Activated T-helper 17 cell treated with anti-CD3 and anti-CD28 coated beads, Interleukin-2, amount 50 U/mL, for 72 hours (primary cell): ENCODE results near the gene GRAP2. TPM values are rescaled to one million over a fixed set of nuclear protein-coding genes. Genes with fewer than 3 reads are reported as not detected.
A peak's percentile ranks its signal among the peaks of the same experiment; 100 is the strongest.
"Not testable (repeated sequence)": the region's sequence is repeated elsewhere in the genome, so short reads cannot be mapped to it uniquely, and the experiment has no call there.

Experiments used
- ATAC-seq: fragments of 150-1000 bp; cut with Tn5 transposase; replicated peaks from 2 replicates; pipeline ENCODE4 v1.10.0; 2021; ENCODE audit warnings: mild to moderate bottlenecking, moderate library complexity
- H3K27ac Mint-ChIP-seq: one replicate; pipeline ENCODE4 v1.8.0; 2022; ENCODE audit warnings: mixed read lengths
- H3K27me3 Mint-ChIP-seq: one replicate; pipeline ENCODE4 v1.8.0; 2022; ENCODE audit warnings: mixed read lengths
- H3K36me3 Mint-ChIP-seq: one replicate; pipeline ENCODE4 v1.8.0; 2022; ENCODE audit warnings: low read depth, mild to moderate bottlenecking, mixed read lengths
- H3K4me1 Mint-ChIP-seq: one replicate; pipeline ENCODE4 v1.8.0; 2022; ENCODE audit warnings: mixed read lengths
- H3K4me3 Mint-ChIP-seq: one replicate; pipeline ENCODE4 v1.8.0; 2022; ENCODE audit warnings: mild to moderate bottlenecking, mixed read lengths
- H3K9me3 Mint-ChIP-seq: one replicate; pipeline ENCODE4 v1.8.0; 2022; ENCODE audit warnings: mixed read lengths
- total RNA-seq, 2 donors: library from RNA; stranded (reverse); gene quantifications; one replicate each; pipeline ENCODE4 v1.2.3, GENCODE V29; 2022

The GRAP2 gene
- 10 to 100 TPM; 50.7 to 94.2 TPM for total RNA-seq

DNA sequence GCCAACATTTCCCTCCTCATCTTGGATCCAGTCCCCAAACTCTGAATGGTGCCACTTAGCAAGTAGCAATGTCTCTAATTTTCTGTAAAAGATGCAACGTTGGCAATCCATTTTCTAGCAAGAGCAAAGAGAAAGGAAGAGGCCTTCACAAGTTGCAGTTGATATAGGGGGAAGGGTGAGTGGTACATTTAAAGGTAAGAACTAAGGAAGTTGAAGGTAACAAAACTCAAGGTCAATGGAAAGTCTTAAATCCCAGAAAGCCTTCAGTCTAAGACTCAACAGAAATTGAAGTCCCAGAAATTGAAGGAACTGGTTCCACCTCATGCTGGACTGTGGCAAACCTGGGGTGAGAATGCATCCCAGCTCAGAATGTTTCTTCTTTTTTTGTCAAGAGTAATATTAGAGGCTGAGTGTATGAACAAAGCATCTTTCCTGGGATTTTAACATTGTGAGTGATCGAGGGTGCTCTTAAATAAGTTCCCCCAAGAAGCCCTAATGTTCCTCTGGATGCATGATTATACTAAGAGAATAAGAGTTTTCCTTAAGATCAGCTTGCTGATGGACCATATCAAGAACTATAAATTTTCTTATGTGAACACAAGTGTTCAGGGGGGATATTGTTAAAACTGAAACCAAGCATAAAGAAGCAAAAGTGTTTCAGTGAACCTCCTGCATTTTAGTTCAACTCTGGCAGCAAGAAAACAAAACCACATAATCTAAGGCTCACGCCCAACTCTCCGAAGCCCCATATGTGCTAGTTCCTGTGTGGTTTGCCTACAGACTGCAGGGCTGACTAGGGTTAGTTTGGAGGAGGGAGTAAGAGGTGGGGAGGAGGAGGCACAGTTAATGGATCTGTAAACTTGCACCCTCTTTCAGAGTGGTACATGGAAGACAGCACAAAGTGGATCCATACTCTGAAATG, at the start of gene GRAP2:
Gene GRAP2, plus strand, starts transcription at position 779 of the 922 bp plus-strand sequence. CDS start 46,023 bp downstream, outside the sequence.
- no peaks in the 10 kb centered on the region for H3K9me3 Mint-ChIP-seq
- H3K4me1 Mint-ChIP-seq: peaks cover 15% of the 10 kb centered on the region
- peak within 1 kb of the TSS; percentile 88 for H3K27ac Mint-ChIP-seq
- peaks cover 22% of the 10 kb centered on the region for H3K36me3 Mint-ChIP-seq
- H3K27me3 Mint-ChIP-seq: no peaks in the 10 kb centered on the region
- peak; percentile 92 for ATAC-seq
- H3K4me3 Mint-ChIP-seq: no peak within 1 kb of the TSS

DNA sequence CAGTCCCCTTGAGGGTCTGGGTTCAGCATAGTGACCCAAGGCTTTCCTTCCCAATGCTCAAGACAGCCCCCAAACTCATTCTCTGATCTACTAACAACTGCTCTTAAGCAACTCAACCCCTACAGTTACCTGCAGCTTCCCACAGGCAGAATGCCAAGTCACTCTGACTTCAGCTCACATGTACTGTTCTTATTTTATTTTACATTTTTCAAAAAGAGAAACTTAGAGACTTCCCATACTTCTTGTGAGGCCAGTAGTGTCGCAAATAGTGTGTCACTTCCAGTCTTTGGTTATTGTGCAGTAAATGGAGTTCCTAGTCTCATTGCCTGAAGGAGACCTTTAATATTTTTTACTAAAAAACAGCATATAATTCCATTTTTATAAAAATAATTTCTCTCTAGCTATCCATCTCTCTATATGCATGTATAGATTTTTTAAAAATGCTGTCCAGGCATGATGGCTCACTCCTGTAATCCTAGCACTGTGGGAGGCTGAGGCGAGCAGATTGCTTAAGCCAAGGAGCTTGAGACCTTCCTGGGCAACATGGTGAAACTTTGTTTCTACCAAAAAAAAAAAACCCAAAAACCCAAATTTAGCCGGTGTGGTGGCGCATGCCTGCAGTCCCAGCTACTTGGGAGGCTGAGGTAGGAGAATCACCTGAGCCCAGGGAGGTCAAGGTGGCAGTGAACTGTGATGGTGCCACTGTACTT, 49.1 kb upstream of the GRAP2 start:
- Mint-ChIP-seq H3K9me3 (no peaks in the 10 kb centered on the region), H3K4me3 (no peak overlapping the region), H3K36me3 (no peaks in the 10 kb centered on the region), H3K4me1 (no peaks in the 10 kb centered on the region), H3K27ac (no peak overlapping the region), H3K27me3 (no peaks in the 10 kb centered on the region)
- ATAC-seq: no peak

DNA sequence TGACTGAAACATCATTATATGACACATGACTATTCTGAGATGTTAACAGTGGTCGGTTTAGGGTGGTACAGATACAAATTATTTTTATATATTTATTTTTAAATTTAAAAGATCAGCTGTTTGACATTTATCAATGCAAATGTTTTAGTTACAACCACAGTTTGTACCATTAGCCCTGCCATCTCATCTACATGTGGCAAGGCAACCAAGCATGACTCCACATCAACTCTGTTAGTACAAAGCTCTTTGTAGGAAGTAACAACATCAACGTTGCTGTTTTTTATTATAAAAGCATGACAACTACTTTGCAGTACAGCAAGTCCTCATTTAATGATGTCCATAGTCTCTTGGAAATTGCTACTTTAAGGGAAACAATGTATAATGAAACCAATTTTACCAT, 48.1 kb upstream of the GRAP2 start:
- Mint-ChIP-seq H3K36me3 (no peaks in the 10 kb centered on the region), H3K4me1 (no peaks in the 10 kb centered on the region), H3K4me3 (no peak overlapping the region), H3K27me3 (no peaks in the 10 kb centered on the region), H3K9me3 (no peaks in the 10 kb centered on the region), H3K27ac (no peak overlapping the region)
- ATAC-seq: no peak

DNA sequence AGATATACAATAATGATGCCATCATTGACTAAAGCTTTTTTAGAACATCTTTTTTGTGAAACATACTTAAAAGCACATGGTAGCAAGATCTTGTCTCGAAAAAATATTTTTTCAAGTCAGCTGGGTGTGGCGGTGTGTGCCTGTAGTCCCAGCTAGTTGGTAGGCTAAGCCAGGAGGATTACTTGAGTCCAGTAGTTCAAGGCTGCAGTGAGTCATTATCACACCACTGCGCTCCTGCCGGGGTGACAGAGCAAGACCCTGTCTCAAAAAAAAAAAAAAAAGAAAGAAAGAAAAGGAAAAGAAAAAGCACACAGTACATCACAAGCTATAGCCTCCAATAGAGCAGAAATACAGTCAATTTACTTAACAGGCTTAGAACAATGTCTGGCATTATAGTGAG, 44.3 kb upstream of the GRAP2 start:
- H3K36me3 Mint-ChIP-seq: no peaks in the 10 kb centered on the region
- ATAC-seq: no peak
- peaks cover 9% of the 10 kb centered on the region for H3K4me1 Mint-ChIP-seq
- H3K9me3 Mint-ChIP-seq: no peaks in the 10 kb centered on the region
- H3K27ac Mint-ChIP-seq: no peak overlapping the region
- no peak overlapping the region for H3K4me3 Mint-ChIP-seq
- no peaks in the 10 kb centered on the region for H3K27me3 Mint-ChIP-seq

DNA sequence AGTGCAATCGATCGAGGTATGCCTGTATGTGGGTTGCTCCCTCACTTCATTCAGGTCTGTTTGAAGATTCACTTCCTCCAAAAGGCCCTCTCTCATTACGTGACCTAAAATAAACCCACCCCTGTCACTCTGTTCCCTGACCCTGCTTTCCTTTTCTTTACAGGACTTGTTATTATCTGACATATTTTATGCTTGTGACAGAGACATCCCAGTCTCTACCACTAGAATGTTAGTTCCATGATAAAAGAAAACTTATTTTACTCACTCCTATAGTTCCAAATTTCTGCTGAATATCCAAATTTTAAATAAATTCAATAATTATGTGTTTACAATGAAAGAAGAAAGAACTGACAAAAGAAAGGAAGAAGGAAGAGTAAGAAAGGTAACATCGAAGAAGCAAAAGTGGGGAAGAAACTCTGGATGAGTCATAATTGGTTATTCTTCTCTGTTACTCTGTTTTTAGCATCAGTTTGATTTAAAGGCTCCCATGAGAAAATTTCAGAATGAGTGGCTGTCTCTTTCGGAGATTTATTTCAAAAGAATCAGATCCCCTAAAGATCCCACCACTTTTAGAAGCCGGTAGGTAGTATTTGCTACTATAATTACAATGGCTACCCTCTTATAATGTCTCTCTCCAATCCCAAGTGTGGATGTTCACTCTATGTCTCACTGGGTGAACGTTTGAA, 40.8 kb upstream of the GRAP2 start:
- peak; percentile 85 for ATAC-seq
- peak overlapping the region; percentile 60 for H3K4me3 Mint-ChIP-seq
- H3K9me3 Mint-ChIP-seq: no peaks in the 10 kb centered on the region
- H3K4me1 Mint-ChIP-seq: peaks cover 9% of the 10 kb centered on the region
- no peaks in the 10 kb centered on the region for H3K27me3 Mint-ChIP-seq
- peak overlapping the region; percentile 46 for H3K27ac Mint-ChIP-seq
- no peaks in the 10 kb centered on the region for H3K36me3 Mint-ChIP-seq

DNA sequence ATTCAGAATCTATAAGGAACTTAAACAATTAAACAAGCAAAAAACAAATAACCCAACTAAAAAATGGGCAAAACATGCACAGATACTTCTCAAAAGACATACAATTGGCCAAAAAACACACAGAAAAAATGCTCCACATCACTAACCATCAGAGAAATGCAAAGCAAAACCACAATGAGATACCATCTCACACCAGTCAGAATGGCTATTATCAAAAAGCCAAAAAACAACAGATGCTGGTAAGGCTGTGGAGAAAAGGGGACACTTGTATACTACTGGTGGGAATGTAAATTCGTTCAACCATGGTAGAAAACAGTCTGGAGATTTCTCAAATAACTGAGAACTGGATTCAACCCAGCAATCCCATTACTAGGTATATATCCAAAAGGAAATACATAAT, 32.1 kb upstream of the GRAP2 start:
- H3K36me3 Mint-ChIP-seq: no peaks in the 10 kb centered on the region
- peaks cover 6% of the 10 kb centered on the region for H3K4me1 Mint-ChIP-seq
- H3K27me3 Mint-ChIP-seq: no peaks in the 10 kb centered on the region
- H3K4me3 Mint-ChIP-seq: no peak overlapping the region
- no peak overlapping the region for H3K27ac Mint-ChIP-seq
- H3K9me3 Mint-ChIP-seq: no peaks in the 10 kb centered on the region
- no peak for ATAC-seq

DNA sequence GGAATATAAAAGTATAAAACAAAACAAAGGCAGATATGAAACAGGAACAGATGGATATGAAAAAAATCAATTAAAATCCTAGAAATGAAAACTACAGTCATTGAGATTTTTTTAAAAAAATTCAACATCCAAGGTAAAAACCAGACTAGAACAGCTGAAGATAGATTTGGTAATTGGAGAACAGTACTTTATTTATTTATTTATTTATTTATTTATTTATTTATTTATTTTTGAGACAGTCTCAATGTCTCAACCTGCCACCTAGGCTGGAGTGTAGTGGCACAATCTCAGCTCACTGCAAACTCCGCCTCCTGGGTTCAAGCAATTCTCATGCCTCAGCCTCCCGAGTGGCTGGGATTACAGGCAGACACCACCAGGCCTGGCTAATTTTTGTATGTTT, 31.1 kb upstream of the GRAP2 start:
- not testable (repeated sequence) for ATAC-seq, H3K4me3 Mint-ChIP-seq, H3K4me1 Mint-ChIP-seq, H3K27ac Mint-ChIP-seq, H3K36me3 Mint-ChIP-seq, H3K27me3 Mint-ChIP-seq, H3K9me3 Mint-ChIP-seq

DNA sequence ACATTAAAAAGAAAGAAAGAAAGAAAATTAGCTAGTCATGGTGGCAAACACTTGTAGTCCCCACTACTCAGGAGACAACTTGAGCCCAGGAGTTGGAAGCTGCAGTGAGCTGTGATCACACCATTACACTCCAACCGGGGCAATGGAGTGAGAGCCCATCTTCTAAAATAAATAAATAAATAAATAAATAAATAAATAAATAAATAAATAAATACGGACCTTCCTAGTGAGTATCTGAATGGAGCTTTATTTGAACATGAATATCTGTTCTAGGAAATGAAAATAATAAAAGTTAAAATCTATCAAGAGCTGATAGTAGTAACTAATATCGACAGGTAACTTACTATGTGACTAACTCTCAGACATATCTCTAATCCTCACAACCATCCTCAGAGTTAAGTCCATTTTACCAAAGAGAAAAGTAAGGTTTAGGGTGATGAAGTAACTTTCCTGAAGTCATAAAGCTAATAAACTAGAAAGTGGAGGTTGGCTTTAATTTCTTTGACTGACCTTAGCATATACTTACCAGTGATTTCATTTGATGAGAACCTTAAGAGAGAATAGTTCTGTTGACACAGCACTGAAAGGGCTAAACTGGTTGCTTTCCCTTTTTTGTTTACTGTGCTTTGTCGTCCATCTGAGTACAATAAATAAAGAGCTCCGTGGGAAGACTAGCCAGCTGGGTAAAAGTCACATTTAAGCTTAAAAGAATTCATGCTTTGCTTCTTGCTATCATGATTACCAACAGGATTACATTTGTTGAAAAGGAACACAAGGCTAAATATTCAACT, 29.7 kb upstream of the GRAP2 start:
- no peak overlapping the region for H3K27ac Mint-ChIP-seq
- peaks cover 6% of the 10 kb centered on the region for H3K4me1 Mint-ChIP-seq
- H3K36me3 Mint-ChIP-seq: no peaks in the 10 kb centered on the region
- H3K4me3 Mint-ChIP-seq: no peak overlapping the region
- no peak for ATAC-seq
- no peaks in the 10 kb centered on the region for H3K27me3 Mint-ChIP-seq
- no peaks in the 10 kb centered on the region for H3K9me3 Mint-ChIP-seq

DNA sequence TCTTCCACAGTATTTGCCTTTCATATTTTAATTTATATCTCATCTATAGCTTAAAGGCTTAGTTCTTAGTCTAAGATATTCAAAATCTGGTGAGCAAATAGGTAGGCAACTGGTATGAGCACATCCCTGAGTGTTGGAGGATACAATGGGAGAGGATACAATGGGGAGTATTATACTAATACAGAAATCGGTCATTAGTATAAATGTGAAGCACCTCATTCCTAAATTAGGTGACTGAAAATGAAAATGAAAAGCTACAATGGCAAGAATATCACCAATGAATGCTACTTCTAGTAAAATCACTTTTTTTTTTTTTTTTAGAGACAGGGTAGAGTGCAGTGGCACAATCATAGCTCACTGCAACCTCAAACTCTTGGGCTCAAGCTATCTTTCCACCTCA, 28.3 kb upstream of the GRAP2 start:
- H3K9me3 Mint-ChIP-seq: no peaks in the 10 kb centered on the region
- H3K27me3 Mint-ChIP-seq: no peaks in the 10 kb centered on the region
- no peak overlapping the region for H3K27ac Mint-ChIP-seq
- H3K36me3 Mint-ChIP-seq: no peaks in the 10 kb centered on the region
- peaks cover 6% of the 10 kb centered on the region for H3K4me1 Mint-ChIP-seq
- no peak for ATAC-seq
- H3K4me3 Mint-ChIP-seq: no peak overlapping the region

DNA sequence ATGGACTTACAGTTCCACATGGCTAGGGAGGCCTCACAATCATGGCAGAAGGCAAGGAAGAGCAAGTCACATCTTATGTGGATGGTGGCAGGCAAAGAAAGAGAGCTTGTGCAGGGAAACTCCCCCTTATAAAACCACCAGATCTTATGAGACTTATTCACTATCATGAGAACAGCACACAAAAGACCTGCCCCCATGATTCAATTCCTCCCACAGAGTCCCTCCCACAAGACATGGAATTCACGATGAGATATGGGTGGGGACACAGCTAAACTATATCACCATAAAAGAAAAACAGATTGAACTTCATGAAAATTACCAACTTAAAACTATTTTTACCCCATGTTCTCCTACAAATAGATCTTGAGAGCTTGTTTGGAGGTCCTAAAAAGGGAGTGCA, 26.9 kb upstream of the GRAP2 start:
- peak; percentile 52 for ATAC-seq
- no peaks in the 10 kb centered on the region for H3K9me3 Mint-ChIP-seq
- no peaks in the 10 kb centered on the region for H3K27me3 Mint-ChIP-seq
- H3K27ac Mint-ChIP-seq: no peak overlapping the region
- no peak overlapping the region for H3K4me3 Mint-ChIP-seq
- peaks cover 6% of the 10 kb centered on the region for H3K4me1 Mint-ChIP-seq
- H3K36me3 Mint-ChIP-seq: no peaks in the 10 kb centered on the region

DNA sequence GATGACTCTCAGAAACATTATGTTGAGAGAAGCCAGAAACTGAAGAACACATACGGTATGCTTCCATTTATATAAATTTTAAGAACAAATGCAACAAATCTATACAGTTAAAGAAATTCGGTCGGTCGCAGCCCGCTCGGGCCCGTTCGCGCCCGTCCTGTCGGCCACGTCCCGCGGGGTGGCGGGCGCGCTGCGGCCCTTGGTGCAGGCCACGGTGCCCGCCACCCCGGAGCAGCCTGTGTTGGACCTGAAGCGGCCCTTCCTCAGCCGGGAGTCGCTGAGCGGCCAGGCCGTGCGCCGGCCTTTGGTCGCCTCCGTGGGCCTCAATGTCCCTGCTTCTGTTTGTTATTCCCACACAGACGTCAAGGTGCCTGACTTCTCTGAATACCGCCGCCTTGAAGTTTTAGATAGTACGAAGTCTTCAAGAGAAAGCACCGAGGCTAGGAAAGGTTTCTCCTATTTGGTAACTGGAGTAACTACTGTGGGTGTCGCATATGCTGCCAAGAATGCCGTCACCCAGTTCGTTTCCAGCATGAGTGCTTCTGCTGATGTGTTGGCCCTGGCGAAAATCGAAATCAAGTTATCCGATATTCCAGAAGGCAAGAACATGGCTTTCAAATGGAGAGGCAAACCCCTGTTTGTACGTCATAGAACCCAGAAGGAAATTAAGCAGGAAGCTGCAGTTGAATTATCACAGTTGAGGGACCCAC, 25.6 kb upstream of the GRAP2 start:
- not testable (repeated sequence) for H3K9me3 Mint-ChIP-seq, H3K4me1 Mint-ChIP-seq, H3K4me3 Mint-ChIP-seq, ATAC-seq, H3K27me3 Mint-ChIP-seq, H3K36me3 Mint-ChIP-seq, H3K27ac Mint-ChIP-seq

DNA sequence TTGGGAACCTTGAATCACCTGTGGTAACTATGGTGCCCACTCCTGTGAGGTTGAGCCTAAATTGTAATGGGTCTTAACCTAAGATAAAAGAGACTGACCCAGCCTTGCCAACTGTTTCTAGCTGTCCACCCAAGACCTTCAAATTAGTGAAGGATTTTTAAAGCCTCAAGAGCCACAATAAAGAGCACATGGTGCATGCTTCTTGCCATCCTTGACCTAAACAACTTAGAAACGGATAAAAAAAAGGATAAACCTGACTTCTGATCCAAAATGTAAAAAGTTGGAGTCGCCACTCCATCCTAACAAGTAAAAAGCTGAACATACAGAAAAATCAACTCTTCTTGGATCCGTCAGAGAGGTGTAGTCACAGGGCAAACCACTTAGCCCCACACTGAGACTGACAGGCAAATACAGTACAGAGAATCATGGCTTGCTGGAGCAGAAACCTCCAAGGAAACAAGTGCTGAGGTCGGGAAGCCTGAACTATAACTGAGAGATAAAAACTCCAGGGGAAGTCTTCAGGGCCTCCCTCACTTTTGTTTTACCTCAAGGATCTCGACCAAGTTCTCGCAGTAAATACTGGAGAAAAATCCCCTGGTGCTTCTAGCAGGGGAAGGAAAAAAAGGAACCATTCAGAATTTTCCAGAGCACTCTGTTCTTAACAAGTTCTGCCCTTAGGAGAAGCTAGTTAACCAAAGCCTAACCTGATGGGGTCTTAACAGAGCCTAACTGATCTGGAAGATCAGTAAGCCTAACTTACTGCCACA, 23.6 kb upstream of the GRAP2 start:
- Mint-ChIP-seq H3K36me3 (no peaks in the 10 kb centered on the region), H3K27ac (no peak overlapping the region), H3K9me3 (no peaks in the 10 kb centered on the region), H3K4me1 (peaks cover 6% of the 10 kb centered on the region), H3K27me3 (no peaks in the 10 kb centered on the region), H3K4me3 (no peak overlapping the region)
- ATAC-seq: no peak

DNA sequence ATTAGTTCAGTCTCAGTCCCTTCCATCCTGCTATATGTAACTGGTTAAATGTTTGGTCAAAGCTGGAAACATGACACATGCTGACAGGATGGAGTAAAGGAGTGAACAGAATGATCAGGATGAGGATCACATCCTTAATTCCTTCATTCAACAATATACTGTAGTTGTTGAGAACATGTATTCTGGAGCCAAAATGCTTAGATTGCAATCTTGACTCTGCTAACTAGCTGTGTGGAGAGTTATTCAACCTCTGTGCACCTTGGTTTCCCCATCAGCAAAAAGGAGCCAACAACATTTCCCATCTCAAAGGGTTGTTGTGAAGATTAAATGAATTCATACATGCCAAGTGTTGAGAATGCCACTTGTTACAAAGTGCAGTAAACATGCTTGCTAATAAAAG, 20.2 kb upstream of the GRAP2 start:
- no peaks in the 10 kb centered on the region for H3K4me1 Mint-ChIP-seq
- H3K27ac Mint-ChIP-seq: no peak overlapping the region
- H3K36me3 Mint-ChIP-seq: no peaks in the 10 kb centered on the region
- no peak overlapping the region for H3K4me3 Mint-ChIP-seq
- ATAC-seq: no peak
- no peaks in the 10 kb centered on the region for H3K9me3 Mint-ChIP-seq
- no peaks in the 10 kb centered on the region for H3K27me3 Mint-ChIP-seq
